ENCODE data around the gene GPR3. TPM values are rescaled to one million over a fixed set of nuclear protein-coding genes. Genes with fewer than 3 reads are reported as not detected.
A peak's percentile ranks its signal among the peaks of the same experiment; 100 is the strongest.
"Not testable (repeated sequence)": the region's sequence is repeated elsewhere in the genome, so short reads cannot be mapped to it uniquely, and the experiment has no call there.

Gene GPR3
- total and polyA plus RNA-seq, 4 experiments from 2014 or later = not detected

DNA sequence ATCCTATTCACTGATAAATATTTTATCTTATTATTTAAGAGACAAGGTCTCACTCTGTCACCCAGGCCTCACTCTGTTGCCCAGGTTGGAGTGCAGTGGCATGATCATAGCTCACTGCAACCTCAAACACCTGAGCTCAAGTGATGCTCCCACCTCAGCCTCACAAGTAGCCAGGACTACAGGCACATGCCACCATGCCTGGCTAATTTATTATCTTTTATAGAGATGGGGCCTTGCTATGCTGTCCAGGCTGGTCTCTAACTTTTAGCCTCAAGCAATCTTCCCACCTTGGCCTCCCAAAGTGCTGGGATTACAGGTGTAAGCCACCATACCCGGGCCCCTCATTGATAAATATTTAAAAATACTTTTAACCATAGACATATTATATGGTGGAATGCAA lies 40.3 kb downstream of the GPR3 start:
- Mint-ChIP-seq H3K27ac (peak overlapping the region in 2 of 7 donors; percentile 74 to 77), H3K4me1 (peaks cover 58 to 90% (median 76%) of the 10 kb centered on the region in 4 donors)
- H3K36me3 ChIP-seq (ENCODE audit: insufficient read depth, low read length); DNase-seq; H3K27ac ChIP-seq (ENCODE audit: low read depth, low read length); H3K27me3 Mint-ChIP-seq; H3K4me3 ChIP-seq (ENCODE audit: low read length in 2 of 2); H3K36me3 Mint-ChIP-seq; H3K27me3 ChIP-seq (ENCODE audit: insufficient read depth, low read length); H3K9me3 Mint-ChIP-seq; CTCF ChIA-PET (ENCODE audit: partially characterized antibody); H3K4me3 Mint-ChIP-seq; H3K9me3 ChIP-seq (ENCODE audit: control insufficient read depth in 1 of 2, low read length in 2 of 2): not testable (repeated sequence)
- H3K4me1 ChIP-seq (ENCODE audit: insufficient read depth, low read length) = peaks cover 99% of the 10 kb centered on the region
- POLR2A ChIA-PET (ENCODE audit: partially characterized antibody) = interaction anchor here (1.1 kb wide), 1 partner anchor 18 kb away, joined by 3 read pairs; no protein-coding TSS in a partner anchor
- intact Hi-C loops (cut with micrococcal nuclease) = loop anchor here (5.0 kb wide), 1 partner anchor 90 kb away; no protein-coding TSS in a partner anchor

DNA sequence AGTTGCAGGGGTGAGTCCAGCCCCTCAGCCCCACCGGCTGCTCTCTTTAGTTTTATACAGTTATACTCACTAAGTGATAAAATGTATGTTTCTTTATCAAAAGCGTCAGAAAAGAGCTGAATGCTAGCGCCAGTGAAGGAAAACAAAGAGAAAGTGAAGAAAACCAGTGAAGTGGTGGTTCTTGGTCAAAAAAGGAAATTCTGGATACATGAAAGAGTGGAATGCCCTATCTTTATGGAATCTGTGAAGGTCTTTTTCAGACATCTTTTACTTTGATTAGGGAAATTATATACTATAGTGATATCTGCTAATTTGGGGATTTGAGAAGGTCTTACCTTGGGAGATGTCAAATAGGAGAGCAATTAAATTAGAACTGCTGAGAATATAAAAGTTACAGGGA lies 41.3 kb downstream of the GPR3 start:
- H3K36me3 ChIP-seq (ENCODE audit: insufficient read depth, low read length) = no peaks in the 10 kb centered on the region
- H3K4me1 ChIP-seq (ENCODE audit: insufficient read depth, low read length) = peaks cover 99% of the 10 kb centered on the region
- peak overlapping the region; percentile 19 to 86 (median 77) for H3K27ac Mint-ChIP-seq
- no peaks in the 10 kb centered on the region for H3K27me3 Mint-ChIP-seq
- peak overlapping the region in 4 of 8 donors; percentile 9 to 55 (median 34) for H3K4me3 Mint-ChIP-seq
- H3K4me1 Mint-ChIP-seq = peaks cover 61 to 90% (median 77%) of the 10 kb centered on the region in 4 donors
- intact Hi-C loops (cut with micrococcal nuclease) = loop anchor here (5.0 kb wide), 1 partner anchor 89 kb away; no protein-coding TSS in a partner anchor
- no peak overlapping the region for H3K27ac ChIP-seq (ENCODE audit: low read depth, low read length)
- H3K27me3 ChIP-seq (ENCODE audit: insufficient read depth, low read length) = no peaks in the 10 kb centered on the region
- H3K9me3 Mint-ChIP-seq = no peaks in the 10 kb centered on the region
- no peaks in the 10 kb centered on the region for H3K9me3 ChIP-seq (ENCODE audit: control insufficient read depth in 1 of 2, low read length in 2 of 2)
- peaks cover 0 to 8% of the 10 kb centered on the region in 2 donors for H3K36me3 Mint-ChIP-seq
- POLR2A ChIA-PET (ENCODE audit: partially characterized antibody) = interaction anchor here (1.0 to 1.6 kb wide), 4 partner anchors 12 to 123 kb away, joined by 3 to 7 read pairs (median 4); partner anchors contain the start of gene WASF2
- H3K4me3 ChIP-seq (ENCODE audit: low read length in 2 of 2) = no peak overlapping the region
- DNase-seq = no peak
- CTCF ChIA-PET (ENCODE audit: partially characterized antibody) = interaction anchor here (1.0 to 2.6 kb wide), 2 partner anchors 10 to 136 kb away, joined by 3 to 5 read pairs; no protein-coding TSS in a partner anchor

DNA sequence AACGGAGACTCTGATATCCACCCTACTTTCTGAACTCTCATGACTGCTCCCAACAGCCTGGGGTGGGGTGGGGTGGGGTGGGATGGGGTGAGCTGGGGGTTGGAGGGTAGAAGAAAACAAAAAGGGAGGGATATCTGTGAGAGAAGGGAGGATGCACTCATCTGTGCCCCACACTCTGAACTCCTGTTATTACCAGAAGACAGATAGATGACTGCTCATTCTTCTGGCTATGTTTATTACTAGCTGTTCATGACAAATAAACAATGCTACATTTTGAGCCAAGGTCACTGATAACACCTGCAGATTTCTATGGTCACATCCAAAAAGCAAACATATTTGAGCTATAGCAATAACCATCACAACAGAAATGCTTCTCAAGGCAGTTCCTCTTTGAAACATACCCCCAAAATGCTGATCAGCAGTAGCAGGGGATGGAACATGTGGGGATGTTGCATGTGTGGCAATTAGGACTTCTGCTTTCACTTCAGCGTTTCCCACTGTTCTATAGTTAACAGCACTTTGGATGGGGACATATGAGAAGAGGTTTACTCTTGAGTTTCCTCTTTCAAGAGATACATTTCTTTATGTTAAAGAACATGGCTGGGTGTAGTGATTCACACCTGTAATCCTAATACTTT lies 43.3 kb downstream of the GPR3 start:
- POLR2A ChIA-PET (ENCODE audit: partially characterized antibody) = interaction anchor here (1.0 to 2.8 kb wide), 7 partner anchors 17 to 395 kb away, joined by 3 to 18 read pairs (median 3); partner anchors contain the start of genes PPP1R8 and WASF2
- DNase-seq = no peak
- no peaks in the 10 kb centered on the region for H3K9me3 Mint-ChIP-seq

DNA sequence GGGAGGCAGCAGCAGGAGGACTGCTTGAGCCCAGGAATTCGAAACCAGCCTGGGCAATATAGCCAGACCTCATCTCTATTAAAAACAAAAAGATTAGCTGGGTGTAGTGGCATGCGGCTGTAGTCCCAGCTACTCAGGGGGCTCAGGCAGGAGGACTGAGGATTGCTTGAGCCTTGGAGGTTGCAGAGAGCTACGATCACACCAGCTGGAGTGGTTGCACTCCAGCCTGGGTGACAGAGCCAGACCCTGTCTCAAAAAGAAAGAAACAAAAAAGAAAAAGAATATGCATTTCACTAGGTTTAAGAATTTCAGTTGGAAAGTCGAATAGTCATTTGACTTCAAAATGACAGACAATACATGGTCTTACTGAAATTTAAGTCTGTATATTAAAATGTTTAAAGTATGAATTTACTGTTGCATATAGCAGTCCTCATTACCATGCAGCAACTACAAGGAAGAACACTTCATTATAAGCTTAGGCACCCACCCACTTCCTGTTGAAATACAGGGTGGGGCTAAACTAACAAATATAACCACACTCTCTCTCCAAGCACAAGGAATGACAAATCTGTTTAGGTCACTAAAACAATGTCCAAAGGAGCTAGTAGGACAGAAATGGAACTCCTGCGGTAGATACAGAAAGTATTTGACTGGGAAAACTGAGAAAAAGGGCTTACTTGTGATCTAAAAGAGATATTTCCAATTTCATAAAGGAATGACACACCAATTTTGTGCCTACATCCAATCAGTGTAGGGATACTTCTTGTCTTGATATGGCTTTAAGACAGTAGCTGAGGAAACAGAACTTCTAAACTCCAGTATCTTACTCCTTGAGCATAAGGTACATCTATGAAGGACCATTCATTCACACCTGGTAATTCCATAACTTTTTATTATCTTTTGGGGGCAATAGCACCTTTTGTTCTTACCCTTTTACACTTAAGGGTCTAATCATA lies 44.1 kb downstream of the GPR3 start:
- POLR2A ChIA-PET (ENCODE audit: partially characterized antibody) = interaction anchor here (0.6 to 3.2 kb wide), 13 partner anchors 10 to 394 kb away, joined by 3 to 18 read pairs (median 4); partner anchors contain the start of genes AHDC1, PPP1R8 and WASF2
- peaks cover 56 to 81% (median 68%) of the 10 kb centered on the region in 4 donors for H3K4me1 Mint-ChIP-seq
- intact Hi-C loops (cut with micrococcal nuclease) = no loop called here

More for the DNA sequence above, 43.3 kb downstream of the GPR3 start:
- H3K27ac ChIP-seq (ENCODE audit: low read depth, low read length) = peak overlapping the region; percentile 40
- Mint-ChIP-seq H3K36me3 (peaks cover 10 to 23% of the 10 kb centered on the region in 2 donors), H3K4me3 (peak overlapping the region; percentile 59 to 85 (median 78)), H3K4me1 (peaks cover 62 to 89% (median 76%) of the 10 kb centered on the region in 4 donors), H3K27ac (peak overlapping the region; percentile 76 to 96 (median 88)), H3K27me3 (no peaks in the 10 kb centered on the region)
- H3K4me3 ChIP-seq (ENCODE audit: low read length in 2 of 2) = peak overlapping the region in 1 of 2 donors; percentile 45
- peaks cover 93% of the 10 kb centered on the region for H3K4me1 ChIP-seq (ENCODE audit: insufficient read depth, low read length)
- H3K9me3 ChIP-seq (ENCODE audit: control insufficient read depth in 1 of 2, low read length in 2 of 2) = no peaks in the 10 kb centered on the region
- H3K36me3 ChIP-seq (ENCODE audit: insufficient read depth, low read length) = no peaks in the 10 kb centered on the region
- intact Hi-C loops (cut with micrococcal nuclease) = no loop called here
- CTCF ChIA-PET (ENCODE audit: partially characterized antibody) = interaction anchor here (0.8 to 4.4 kb wide), 8 partner anchors 8 to 234 kb away, joined by 3 to 21 read pairs (median 6); no protein-coding TSS in a partner anchor
- H3K27me3 ChIP-seq (ENCODE audit: insufficient read depth, low read length) = no peaks in the 10 kb centered on the region

DNA sequence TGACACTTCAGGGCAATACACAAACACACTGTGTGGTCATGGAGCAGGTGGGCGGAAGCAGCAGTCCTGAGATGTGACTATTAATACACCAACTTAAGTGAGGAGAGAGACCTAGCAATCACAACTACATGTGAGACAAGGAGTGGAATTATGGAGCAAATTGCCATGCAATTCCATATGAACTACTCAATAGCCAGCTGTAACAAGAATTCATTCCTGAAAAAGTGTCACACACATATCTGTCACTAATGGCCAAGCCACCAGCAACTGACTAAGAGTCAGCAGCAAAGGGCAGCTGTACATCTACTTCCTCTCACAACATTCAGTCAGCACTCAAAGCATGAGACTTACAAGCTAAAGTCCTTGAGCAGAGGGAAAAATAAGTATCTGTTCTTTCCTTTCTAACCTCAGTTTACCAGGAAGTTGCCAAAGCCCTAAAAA lies 46.2 kb downstream of the GPR3 start:
- Histone ChIP-seq H3K4me3 (ENCODE audit: low read length in 2 of 2) (no peak overlapping the region), H3K27ac (ENCODE audit: low read depth, low read length) (no peak overlapping the region), H3K4me1 (ENCODE audit: insufficient read depth, low read length) (peaks cover 65% of the 10 kb centered on the region), H3K36me3 (ENCODE audit: insufficient read depth, low read length) (no peaks in the 10 kb centered on the region), H3K9me3 (ENCODE audit: control insufficient read depth in 1 of 2, low read length in 2 of 2) (no peaks in the 10 kb centered on the region), H3K27me3 (ENCODE audit: insufficient read depth, low read length) (no peaks in the 10 kb centered on the region)
- H3K36me3 Mint-ChIP-seq = peaks cover 10 to 23% of the 10 kb centered on the region in 2 donors
- no peaks in the 10 kb centered on the region for H3K27me3 Mint-ChIP-seq
- peak overlapping the region in 6 of 8 donors; percentile 2 to 85 (median 53) for H3K4me3 Mint-ChIP-seq
- POLR2A ChIA-PET (ENCODE audit: partially characterized antibody) = interaction anchor here (0.8 to 3.2 kb wide), 5 partner anchors 8 to 233 kb away, joined by 3 to 16 read pairs (median 4); partner anchors contain the start of genes IFI6 and WASF2
- CTCF ChIA-PET (ENCODE audit: partially characterized antibody) = interaction anchor here (1.3 to 4.4 kb wide), 5 partner anchors 11 to 119 kb away, joined by 3 to 21 read pairs (median 10); no protein-coding TSS in a partner anchor
- H3K27ac Mint-ChIP-seq = peak overlapping the region in 6 of 7 donors; percentile 43 to 90 (median 75)
- peaks cover 0 to 2% (median 0%) of the 10 kb centered on the region in 8 donors for H3K9me3 Mint-ChIP-seq
- peaks cover 43 to 65% (median 54%) of the 10 kb centered on the region in 4 donors for H3K4me1 Mint-ChIP-seq
- no peak for DNase-seq
- intact Hi-C loops (cut with micrococcal nuclease) = loop anchor here (2.0 kb wide), 1 partner anchor 16 kb away; no protein-coding TSS in a partner anchor

More for the DNA sequence above, 44.1 kb downstream of the GPR3 start:
- H3K9me3 ChIP-seq (ENCODE audit: control insufficient read depth in 1 of 2, low read length in 2 of 2) = no peaks in the 10 kb centered on the region
- peak overlapping the region; percentile 59 to 85 (median 78) for H3K4me3 Mint-ChIP-seq
- H3K27ac ChIP-seq (ENCODE audit: low read depth, low read length) = peak overlapping the region; percentile 40
- CTCF ChIA-PET (ENCODE audit: partially characterized antibody) = interaction anchor here (0.7 to 4.4 kb wide), 13 partner anchors 7 to 364 kb away, joined by 3 to 21 read pairs (median 4); no protein-coding TSS in a partner anchor
- H3K27me3 ChIP-seq (ENCODE audit: insufficient read depth, low read length) = no peaks in the 10 kb centered on the region
- DNase-seq = peak; percentile 39 to 59 (median 43)
- H3K9me3 Mint-ChIP-seq = peaks cover 0 to 2% (median 0%) of the 10 kb centered on the region in 8 donors
- no peaks in the 10 kb centered on the region for H3K36me3 ChIP-seq (ENCODE audit: insufficient read depth, low read length)
- H3K36me3 Mint-ChIP-seq = peaks cover 10 to 23% of the 10 kb centered on the region in 2 donors
- H3K4me1 ChIP-seq (ENCODE audit: insufficient read depth, low read length) = peaks cover 85% of the 10 kb centered on the region
- H3K27ac Mint-ChIP-seq = peak overlapping the region; percentile 76 to 97 (median 90)
- no peaks in the 10 kb centered on the region for H3K27me3 Mint-ChIP-seq
- H3K4me3 ChIP-seq (ENCODE audit: low read length in 2 of 2) = peak overlapping the region; percentile 25 to 45

DNA sequence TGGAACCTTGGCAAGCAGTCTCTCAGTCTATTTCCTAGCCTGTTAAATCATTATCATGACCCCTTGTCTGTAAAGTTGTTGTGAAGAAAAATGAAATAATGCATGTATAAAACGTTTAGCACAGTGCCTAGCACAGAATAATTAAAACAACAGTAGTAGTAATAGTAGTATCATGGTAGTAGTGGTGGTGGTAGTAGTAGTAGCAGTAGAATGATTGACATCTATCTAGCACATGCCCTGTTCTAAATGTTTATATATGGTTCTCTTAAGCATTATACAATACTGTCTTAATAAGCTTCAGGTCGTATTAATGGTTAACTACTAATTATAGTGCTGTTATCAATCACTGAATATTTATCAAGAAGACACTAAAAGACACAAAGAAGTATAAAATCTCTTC lies 46.7 kb downstream of the GPR3 start:
- H3K4me3 Mint-ChIP-seq = peak overlapping the region in 3 of 8 donors; percentile 17 to 48 (median 27)

More for the DNA sequence above, 46.7 kb downstream of the GPR3 start:
- POLR2A ChIA-PET (ENCODE audit: partially characterized antibody) = interaction anchor here (0.5 to 3.2 kb wide), 7 partner anchors 8 to 1167 kb away, joined by 3 to 16 read pairs (median 3); partner anchors contain the start of genes IFI6 and WASF2
- Histone ChIP-seq H3K4me3 (ENCODE audit: low read length in 2 of 2) (no peak overlapping the region), H3K4me1 (ENCODE audit: insufficient read depth, low read length) (peaks cover 62% of the 10 kb centered on the region), H3K27me3 (ENCODE audit: insufficient read depth, low read length) (no peaks in the 10 kb centered on the region), H3K36me3 (ENCODE audit: insufficient read depth, low read length) (no peaks in the 10 kb centered on the region), H3K27ac (ENCODE audit: low read depth, low read length) (no peak overlapping the region), H3K9me3 (ENCODE audit: control insufficient read depth in 1 of 2, low read length in 2 of 2) (no peaks in the 10 kb centered on the region)
- H3K9me3 Mint-ChIP-seq = peaks cover 0 to 2% (median 0%) of the 10 kb centered on the region in 8 donors
- DNase-seq = no peak
- intact Hi-C loops (cut with micrococcal nuclease) = loop anchor here (2.0 kb wide), 1 partner anchor 16 kb away; no protein-coding TSS in a partner anchor
- peaks cover 10 to 24% of the 10 kb centered on the region in 2 donors for H3K36me3 Mint-ChIP-seq
- no peaks in the 10 kb centered on the region for H3K27me3 Mint-ChIP-seq
- H3K27ac Mint-ChIP-seq = peak overlapping the region; percentile 3 to 77 (median 60)
- H3K4me1 Mint-ChIP-seq = peaks cover 40 to 63% (median 53%) of the 10 kb centered on the region in 4 donors
- CTCF ChIA-PET (ENCODE audit: partially characterized antibody) = interaction anchor here (0.7 to 2.9 kb wide), 4 partner anchors 12 to 118 kb away, joined by 6 to 11 read pairs (median 8); no protein-coding TSS in a partner anchor

All from CD4-positive, alpha-beta memory T cell (primary cell).